Measurements from ENCODE around the gene ACOT12. TPM values are rescaled to one million over a fixed set of nuclear protein-coding genes. Genes with fewer than 3 reads are reported as not detected.
"Not testable (repeated sequence)": the region's sequence is repeated elsewhere in the genome, so short reads cannot be mapped to it uniquely, and the experiment has no call there.

ACOT12 gene
- total RNA-seq, 1 donor from 2014 or later, result not detected

DNA sequence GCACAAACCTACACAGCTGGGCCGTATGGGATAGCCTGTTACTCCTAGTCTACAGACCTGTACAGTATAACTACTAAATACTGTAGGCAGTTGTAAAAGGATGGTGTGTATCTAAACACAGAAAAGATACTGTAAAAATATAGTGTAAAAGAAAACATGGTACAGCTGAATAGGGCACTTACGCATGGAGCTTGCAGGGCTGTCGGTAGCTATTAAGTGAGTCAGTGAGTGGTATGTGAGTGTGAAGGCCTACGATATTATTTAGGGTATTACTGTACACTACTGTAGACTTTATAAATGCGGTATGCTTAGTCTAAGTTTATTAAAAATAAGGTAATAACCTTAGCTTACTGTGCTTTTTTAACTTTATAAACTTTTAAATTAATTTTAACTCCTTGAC is 91.3 kb downstream of the ACOT12 start:
- Histone ChIP-seq H3K27ac (no peak overlapping the region), H3K4me3 (peak overlapping the region; percentile 77 to 96), H3K9me3 (no peaks in the 10 kb centered on the region), H3K27me3 (no peaks in the 10 kb centered on the region), H3K4me1 (peaks cover 5 to 16% of the 10 kb centered on the region in 2 donors), H3K36me3 (peaks cover 0 to 6% of the 10 kb centered on the region in 2 donors)
- TF ChIP-seq, protein P1, sequence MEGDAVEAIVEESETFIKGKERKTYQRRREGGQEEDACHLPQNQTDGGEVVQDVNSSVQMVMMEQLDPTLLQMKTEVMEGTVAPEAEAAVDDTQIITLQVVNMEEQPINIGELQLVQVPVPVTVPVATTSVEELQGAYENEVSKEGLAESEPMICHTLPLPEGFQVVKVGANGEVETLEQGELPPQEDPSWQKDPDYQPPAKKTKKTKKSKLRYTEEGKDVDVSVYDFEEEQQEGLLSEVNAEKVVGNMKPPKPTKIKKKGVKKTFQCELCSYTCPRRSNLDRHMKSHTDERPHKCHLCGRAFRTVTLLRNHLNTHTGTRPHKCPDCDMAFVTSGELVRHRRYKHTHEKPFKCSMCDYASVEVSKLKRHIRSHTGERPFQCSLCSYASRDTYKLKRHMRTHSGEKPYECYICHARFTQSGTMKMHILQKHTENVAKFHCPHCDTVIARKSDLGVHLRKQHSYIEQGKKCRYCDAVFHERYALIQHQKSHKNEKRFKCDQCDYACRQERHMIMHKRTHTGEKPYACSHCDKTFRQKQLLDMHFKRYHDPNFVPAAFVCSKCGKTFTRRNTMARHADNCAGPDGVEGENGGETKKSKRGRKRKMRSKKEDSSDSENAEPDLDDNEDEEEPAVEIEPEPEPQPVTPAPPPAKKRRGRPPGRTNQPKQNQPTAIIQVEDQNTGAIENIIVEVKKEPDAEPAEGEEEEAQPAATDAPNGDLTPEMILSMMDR (IDR thresholded peaks at IDR 0.05), result no peak
- intact Hi-C loops (cut with DNase I), result loop anchor here (5.0 to 10.0 kb wide), 2 partner anchors 205 to 672 kb away; partner anchors contain the start of gene ATG10
- no peak for DNase-seq (ENCODE audit: low spot score in 2 of 2)

DNA sequence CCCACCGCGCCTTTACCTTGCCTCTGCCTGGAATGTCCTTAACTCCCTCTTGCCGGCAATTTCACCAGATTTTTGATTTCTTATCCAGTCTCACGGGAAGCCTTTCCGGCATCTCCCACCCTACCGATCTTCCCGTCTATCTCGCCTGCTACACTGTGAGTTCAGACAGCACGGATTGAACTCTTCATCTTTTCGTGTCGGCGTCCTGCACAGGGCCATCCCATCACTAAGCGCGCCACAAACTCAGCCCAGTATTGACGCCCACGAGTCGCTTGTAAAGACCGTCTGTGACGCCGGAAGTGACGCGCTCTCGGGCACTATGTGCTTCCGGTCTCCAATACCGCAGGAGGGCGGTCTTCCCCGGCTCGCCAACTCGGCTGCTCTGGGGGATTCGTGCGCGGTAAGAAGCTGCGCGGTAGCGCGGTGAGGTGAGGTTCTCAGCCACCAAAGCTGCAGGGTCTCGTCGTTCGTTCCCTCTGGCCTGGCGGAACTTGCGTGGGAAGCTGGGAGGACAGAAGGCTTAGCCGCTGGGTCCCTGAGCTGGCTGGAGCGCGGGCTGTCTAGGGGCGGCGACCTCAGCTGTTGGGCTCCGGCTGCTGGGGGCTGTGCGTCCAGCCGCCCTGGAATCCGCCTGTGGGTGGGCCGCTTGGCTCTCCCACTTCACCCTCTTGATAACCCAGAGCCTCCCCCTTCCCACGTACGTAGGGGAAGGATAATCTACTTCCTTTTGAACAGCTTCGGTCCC is 92.5 kb downstream of the ACOT12 start, which contains the start of gene ZCCHC9:
TSS of gene ZCCHC9 (plus strand) at position 317 of the 745 bp plus-strand sequence. CDS start 3,171 bp downstream, outside the sequence.
- intact Hi-C loops (cut with DNase I), result loop anchor here (2.0 to 10.0 kb wide), 5 partner anchors 69 to 673 kb away; partner anchors contain the start of genes ATG10, CKMT2, DHFR and MSH3
- Histone ChIP-seq H3K4me1 (peaks cover 5 to 16% of the 10 kb centered on the region in 2 donors), H3K36me3 (peaks cover 0 to 6% of the 10 kb centered on the region in 2 donors), H3K9me3 (no peaks in the 10 kb centered on the region), H3K27ac (peak within 1 kb of the TSS; percentile 88 to 93), H3K4me3 (peak within 1 kb of the TSS; percentile 77 to 96), H3K27me3 (no peaks in the 10 kb centered on the region)
- TF ChIP-seq, protein P1 (IDR thresholded peaks at IDR 0.05), result peak in 2 of 3 experiments; percentile 17 to 19
- peak; percentile 74 to 96 for DNase-seq (ENCODE audit: low spot score in 2 of 2)

DNA sequence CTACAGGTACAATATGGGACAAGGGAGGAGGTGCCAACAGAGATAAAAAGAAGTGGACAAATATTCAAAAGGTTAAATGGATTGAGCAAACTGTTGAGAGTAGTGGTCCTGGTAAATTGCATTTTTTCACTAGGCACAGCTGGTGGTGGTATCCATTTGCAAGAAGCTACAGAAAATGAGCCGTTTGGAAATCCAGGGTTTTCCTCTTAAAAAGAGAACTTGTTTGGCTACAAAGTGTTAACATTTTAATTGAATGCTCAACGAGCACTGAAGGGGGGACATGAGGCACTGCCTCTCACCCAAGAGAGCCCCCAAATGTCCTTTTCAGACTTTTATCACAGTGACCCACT is 93.0 kb downstream of the ACOT12 start:
- Histone ChIP-seq H3K9me3 (no peaks in the 10 kb centered on the region), H3K4me3 (peak overlapping the region; percentile 77 to 96), H3K4me1 (peaks cover 5 to 16% of the 10 kb centered on the region in 2 donors), H3K27ac (peak overlapping the region; percentile 88 to 93), H3K36me3 (peaks cover 0 to 6% of the 10 kb centered on the region in 2 donors), H3K27me3 (no peaks in the 10 kb centered on the region)
- no peak for DNase-seq (ENCODE audit: low spot score in 2 of 2)
- intact Hi-C loops (cut with DNase I), result loop anchor here (2.0 to 10.0 kb wide), 5 partner anchors 68 to 674 kb away; partner anchors contain the start of genes ATG10, CKMT2, DHFR and MSH3
- TF ChIP-seq, protein P1 (IDR thresholded peaks at IDR 0.05), result no peak

DNA sequence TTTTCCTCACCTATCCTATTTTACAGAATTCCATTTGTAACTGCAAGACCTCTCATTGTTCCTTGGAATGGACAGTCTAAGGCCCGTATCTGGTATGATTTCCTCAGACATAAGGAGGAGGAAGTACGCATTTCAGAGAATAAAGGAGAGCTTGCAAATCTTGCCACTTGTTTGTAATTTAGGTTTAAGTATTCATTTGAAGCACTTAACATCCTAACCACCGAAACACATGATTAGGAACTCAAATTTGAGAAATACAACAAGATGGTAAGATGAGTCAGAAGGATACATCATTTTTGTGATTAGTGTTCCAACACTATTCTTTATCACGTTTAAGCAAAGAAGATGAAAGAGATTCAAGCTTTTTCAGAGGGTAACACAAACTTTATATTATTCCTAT is 96.4 kb downstream of the ACOT12 start:
- H3K27ac ChIP-seq, result no peak overlapping the region
- no peak for DNase-seq (ENCODE audit: low spot score in 2 of 2)
- H3K9me3 ChIP-seq, result peaks cover 0 to 3% of the 10 kb centered on the region in 2 donors
- intact Hi-C loops (cut with DNase I), result no loop called here
- H3K4me3 ChIP-seq, result no peak overlapping the region
- H3K36me3 ChIP-seq, result no peaks in the 10 kb centered on the region
- TF ChIP-seq, protein P1 (IDR thresholded peaks at IDR 0.05), result no peak
- no peaks in the 10 kb centered on the region for H3K27me3 ChIP-seq
- peaks cover 5 to 15% of the 10 kb centered on the region in 2 donors for H3K4me1 ChIP-seq

DNA sequence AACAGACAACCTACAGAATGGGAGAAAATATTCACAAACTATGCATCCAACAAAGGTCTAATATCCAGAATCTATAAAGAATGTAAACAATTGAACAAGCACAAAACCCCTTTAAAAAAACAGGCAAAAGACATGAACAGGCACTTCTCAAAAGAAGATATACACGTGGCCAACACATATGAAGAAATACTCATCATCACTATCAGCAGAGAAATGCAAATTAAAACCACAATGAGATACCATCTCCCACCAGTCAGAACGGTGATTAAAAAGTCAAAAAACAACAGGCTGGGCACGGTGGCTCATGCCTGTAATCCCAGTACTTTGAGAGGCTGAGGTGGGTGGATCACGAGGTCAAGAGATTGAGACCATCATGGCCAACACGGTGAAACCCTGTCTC is 99.9 kb downstream of the ACOT12 start:
- intact Hi-C loops (cut with DNase I); H3K4me1 ChIP-seq; H3K9me3 ChIP-seq; H3K27ac ChIP-seq; H3K4me3 ChIP-seq; H3K27me3 ChIP-seq; DNase-seq (ENCODE audit: low spot score in 2 of 2); H3K36me3 ChIP-seq: not testable (repeated sequence)

DNA sequence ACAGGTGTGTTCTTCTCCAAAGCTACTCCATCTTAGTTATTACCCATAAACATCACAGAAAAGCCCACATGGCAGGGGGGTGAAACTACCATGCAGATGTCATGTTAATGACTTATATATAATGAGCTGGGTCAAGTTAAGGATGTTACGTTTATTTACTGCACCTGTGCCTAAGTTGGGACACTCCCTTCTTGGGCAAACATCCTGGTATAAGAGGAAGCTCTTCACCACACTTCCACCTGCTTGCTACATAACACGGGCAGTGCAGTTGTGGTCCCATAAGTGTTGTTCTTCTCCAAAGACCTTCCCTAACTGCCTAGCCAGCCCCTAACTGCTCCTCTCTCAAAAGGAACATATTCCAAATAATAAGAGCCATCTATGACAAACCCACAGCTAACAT is 101.8 kb downstream of the ACOT12 start:
- Histone ChIP-seq H3K36me3 (no peaks in the 10 kb centered on the region), H3K27me3 (no peaks in the 10 kb centered on the region), H3K4me1 (no peaks in the 10 kb centered on the region), H3K9me3 (peaks cover 0 to 4% of the 10 kb centered on the region in 2 donors), H3K4me3 (no peak overlapping the region), H3K27ac (no peak overlapping the region)
- DNase-seq (ENCODE audit: low spot score in 2 of 2), result no peak
- intact Hi-C loops (cut with DNase I), result no loop called here
- TF ChIP-seq, protein P1 (IDR thresholded peaks at IDR 0.05), result no peak
